GM21515 (cell line): Measurements from ENCODE around the gene CARNS1.
"Not testable (repeated sequence)": the region's sequence is repeated elsewhere in the genome, so short reads cannot be mapped to it uniquely, and the experiment has no call there.

Experiments used
- ATAC-seq: cut with Tn5 transposase; IDR thresholded peaks from one replicate; pipeline ENCODE4 v1.9.1; 2021; ENCODE audit not compliant: unreplicated experiment

Gene CARNS1

DNA sequence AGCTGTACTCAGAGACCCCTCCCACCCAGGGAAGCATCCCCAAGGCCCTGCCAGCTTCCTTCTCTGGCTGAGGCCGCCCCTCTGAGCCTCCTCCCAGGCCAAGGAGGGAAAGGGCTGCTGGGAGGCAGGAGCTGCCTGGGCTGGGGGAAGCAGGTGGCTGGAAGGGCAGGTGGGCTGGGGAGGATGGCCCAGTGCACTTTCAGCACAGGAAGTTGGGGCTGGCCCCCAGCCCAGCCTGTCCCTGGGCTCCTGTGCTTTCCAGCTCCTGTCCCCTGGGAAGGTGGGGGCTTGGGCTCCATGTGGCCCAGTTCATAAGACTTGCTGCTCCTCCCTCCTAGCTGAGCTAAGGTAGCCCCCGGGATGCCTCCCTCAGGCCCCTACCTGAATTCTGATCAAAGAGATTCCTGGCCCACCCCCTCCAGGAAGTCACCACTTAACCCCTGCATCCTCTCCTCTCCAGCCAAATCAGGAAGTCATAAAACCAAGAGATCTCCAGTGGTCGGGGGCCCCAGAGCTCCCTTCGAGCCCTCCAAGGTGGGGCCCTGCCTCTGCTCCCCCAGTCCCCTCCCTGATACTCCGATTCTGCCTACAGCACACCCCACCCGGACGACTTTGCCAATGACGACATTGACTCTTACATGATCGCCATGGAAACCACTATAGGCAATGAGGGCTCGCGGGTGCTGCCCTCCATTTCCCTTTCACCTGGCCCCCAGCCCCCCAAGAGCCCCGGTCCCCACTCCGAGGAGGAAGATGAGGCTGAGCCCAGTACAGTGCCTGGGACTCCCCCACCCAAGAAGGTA lies 18.7 kb upstream of the CARNS1 start:
- no peak for ATAC-seq

DNA sequence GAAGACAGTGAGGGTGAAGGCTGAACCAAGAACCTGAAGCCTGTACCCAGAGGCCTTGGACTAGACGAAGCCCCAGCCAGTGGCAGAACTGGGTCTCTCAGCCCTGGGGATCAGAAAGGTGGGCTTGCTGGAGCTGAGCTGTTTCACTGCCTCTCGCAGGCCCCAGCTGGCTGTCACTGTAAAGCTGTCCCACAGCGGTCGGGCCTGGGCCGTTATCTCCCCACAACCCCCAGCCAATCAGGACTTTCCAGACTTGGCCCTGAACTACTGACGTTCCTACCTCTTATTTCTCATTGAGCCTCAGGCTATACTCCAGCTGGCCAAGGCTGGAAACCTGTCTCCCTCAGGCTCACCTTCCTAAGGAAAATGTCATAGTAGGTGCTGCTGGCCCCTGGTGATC lies 17.9 kb upstream of the CARNS1 start:
- ATAC-seq = no peak

DNA sequence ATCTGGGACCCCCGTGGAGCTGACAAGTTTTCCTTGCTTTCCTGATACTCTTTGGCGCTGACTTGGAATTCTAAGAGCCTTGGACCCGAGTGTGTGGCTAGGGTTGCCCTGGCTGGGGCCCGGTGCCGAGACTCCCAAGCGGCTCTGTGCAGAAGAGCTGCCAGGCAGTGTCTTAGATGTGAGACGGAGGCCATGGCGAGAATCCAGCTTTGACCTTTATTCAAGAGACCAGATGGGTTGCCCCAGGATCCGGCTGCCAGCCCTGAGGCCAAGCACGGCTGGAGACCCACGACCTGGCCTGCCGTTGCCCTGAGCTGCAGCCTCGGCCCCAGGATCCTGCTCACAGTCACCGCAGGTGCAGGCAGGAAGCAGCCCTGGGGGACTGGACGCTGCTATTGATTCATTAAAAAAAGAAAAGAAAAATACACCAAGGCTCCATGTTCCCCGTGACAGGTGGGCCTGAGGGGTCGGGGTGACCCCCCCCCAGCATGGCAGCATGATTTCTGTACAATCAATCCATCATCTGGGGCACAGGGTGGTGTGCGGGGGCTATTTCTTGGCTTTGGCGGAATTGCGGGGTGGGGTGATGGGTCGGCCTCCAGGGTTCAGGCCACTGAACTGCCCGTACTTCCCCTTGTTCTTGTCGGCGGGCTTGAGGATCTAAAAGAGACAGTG lies 17.4 kb upstream of the CARNS1 start:
- ATAC-seq = no peak

DNA sequence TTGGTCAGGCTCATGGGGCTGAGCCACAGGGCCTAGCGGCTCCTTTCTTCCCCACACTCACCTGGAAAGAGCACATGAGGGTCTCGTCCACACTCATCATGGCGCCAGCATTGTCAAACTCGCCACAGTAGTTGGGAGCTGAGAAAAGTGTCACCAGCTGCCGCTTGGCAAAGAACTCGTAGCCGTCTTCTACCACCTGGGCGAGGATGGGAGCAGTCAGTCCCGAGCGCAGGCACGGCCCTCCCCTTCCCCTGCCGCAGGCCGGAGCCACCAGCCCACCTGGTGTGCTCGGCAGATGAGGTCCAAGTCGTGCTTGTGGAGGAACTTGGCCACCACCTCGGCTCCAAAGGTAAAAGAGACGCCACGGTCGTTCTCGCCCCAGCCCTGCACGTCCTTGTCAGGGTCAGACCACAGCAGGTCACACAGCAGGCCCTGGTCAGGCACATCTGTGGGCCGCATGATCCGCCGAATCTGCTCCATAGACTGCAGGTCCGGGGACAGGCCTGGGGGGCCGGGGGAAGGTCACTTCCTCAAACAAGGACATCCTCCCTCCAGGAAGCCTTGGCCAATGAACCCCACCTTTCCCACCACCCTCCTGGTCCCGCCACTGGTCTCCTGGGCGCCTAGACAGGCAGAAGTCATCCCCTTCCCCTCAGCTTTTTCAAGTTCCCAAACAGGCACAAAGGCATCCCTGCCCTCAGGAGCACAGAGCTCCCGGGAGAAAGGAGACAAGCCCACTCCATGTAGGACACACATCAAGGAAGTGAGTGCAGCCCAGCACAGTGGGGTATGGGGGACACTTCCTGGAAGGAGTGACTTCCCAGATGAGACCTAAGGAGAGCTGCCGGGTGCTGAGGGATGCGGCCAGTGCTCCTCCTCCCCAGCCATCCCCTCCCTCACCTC lies 16.6 kb upstream of the CARNS1 start:
- ATAC-seq = no peak

GRCh38 chr11:67400251-67400941 lies 15.1 kb upstream of the CARNS1 start:
- ATAC-seq = no peak

DNA sequence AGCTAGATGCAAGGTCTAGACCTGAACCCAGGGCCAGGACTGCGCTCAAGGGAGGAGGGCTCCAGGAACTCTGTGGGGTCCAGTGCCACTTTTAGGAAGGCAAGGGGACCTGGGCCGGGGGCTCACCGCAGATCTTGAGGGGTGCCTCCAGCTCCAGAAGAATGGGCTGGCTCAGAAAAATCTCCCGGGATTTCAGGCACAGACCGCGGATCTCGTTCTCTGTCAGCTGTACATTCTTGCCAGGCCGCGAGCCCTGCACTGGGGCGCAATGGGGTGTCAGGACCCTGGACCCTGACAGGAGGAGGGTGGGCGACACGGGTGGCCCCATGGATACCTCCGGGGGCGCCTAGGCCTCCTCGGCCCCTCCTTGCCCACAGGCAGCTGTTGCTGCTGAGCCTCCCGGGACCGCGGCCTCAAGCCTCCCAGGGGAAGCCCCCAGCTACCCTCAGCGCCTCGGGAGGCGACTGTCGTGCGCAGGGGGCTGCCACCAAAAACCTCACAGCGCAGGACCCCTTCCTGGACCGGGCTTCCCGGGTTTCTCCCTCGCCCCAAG lies 14.5 kb upstream of the CARNS1 start:
- no peak for ATAC-seq

DNA sequence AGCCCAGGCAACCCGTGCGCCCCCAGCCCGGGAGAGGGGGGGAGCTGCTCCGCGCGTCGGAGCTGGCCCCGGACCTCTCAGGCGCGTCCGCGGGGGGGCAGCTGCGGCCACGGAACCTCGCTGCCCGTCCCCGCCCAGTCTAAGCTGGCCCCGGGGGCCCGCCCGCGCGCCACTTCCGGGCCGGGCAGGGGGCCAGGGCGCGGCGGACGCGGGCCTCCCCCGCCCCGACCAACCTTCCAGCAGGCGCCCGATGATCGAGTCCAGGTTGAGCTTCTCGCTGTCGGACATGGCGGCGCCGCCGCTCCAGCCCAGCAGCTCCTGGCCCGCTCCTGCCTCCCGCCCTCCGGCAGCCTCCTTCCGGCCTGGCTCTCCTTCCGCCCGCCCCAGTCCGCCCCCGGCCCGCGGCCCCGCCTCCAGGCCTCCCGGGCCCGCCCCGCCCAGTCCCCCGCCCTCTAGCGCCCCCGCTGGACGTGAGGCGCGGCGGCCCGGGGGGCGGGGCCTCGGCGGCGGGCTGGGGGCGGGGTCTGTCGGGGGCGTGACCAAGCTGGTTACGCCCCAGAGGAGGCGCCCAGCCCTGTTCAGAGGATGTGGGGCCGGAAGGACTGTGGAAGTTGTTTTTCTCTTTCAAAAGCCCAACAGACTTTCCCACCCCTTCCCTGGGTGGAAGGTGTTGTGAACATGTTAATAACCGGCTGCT lies 13.8 kb upstream of the CARNS1 start, which contains the start of gene PPP1CA:
TSS of gene PPP1CA (minus strand) at position 364 of the 697 bp plus-strand sequence. CDS start at position 288, 76 bp downstream.
- ATAC-seq = peak; percentile 49

- peak; percentile 1 for ATAC-seq
Observed at GRCh38 chr11:67402192-67402839, 13.2 kb upstream of the CARNS1 start.

DNA sequence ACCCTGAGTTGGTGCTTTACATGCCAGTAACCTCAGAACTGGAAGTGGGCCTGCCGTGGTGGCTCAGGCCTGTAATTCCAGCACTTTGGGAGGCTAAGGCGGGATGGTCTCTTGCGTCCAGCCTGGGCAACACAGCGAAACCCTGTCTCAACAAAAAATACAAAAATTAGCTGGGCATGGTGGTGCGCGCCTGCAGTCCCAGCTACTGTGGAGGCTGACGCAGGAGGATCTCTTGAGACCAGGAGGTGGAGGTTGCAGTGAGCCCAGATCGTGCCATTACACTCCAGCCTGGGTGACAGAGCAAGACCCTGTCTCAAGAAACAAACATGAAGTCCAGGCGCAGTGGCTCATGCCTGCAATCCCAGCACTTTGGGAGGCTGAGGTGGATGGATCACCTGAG lies 12.4 kb upstream of the CARNS1 start:
- ATAC-seq = not testable (repeated sequence)

- no peak for ATAC-seq
Observed at GRCh38 chr11:67404515-67405195, 10.8 kb upstream of the CARNS1 start.

GRCh38 chr11:67405196-67405567 lies 10.3 kb upstream of the CARNS1 start:
- ATAC-seq = no peak

GRCh38 chr11:67405688-67406339 lies 9.7 kb upstream of the CARNS1 start:
- no peak for ATAC-seq

DNA sequence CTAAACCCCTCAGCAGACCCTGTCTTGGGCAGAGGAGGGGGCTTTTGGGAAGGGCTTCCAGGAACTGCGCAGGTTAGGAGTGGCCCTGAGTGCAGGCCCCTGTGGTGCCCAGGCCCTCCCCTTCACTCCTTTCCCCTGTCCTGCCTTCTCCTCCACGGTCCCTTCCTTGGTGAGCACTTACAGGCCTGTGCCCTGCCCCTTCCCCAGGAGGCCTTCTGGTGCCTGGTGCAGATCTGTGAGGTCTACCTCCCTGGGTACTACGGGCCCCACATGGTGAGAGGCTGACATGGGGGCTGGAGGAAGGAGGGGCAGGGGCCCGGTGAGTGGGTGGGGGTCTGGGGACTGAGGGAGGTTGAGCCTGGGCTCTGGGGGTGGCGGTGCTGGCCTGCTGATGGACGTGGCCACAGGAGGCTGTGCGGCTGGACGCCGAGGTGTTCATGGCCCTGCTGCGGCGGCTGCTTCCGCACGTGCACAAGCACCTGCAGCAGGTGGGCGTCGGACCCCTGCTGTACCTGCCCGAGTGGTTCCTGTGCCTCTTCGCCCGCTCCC lies 9.0 kb upstream of the CARNS1 start:
- no peak for ATAC-seq

DNA sequence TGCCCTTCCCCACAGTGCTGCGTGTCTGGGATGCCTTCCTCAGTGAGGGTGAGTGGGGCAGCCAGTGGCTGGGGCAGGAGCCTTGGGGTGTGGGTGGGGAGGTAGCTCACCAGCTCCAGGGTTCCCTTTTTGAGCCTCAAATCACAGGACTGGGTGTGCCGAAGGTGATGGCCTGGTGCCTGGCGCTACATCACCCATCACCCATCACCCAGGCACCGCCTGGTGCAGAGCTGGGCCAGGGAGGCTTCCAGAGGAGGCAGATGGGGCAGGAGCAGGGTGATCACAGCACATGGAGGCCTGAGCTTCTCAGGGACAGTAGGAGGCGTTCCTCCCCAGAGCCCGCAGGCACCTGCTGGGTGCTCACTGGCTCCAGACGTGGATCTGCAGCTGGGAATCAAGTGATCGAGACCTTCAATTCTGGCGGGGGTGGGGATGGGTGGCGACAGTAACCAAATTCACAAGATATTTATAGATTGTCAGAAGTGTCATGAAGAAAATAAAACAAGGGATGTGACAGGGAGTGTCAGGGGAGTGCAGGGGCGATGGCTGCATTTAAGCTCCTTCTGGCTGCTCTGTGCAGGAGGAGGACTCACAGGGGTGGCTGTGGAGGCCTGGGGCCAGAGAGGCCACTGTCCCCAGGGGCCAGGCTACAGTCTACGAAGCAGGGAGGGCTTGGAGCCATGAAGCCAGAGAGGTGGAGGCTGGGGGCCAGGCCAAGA lies 8.3 kb upstream of the CARNS1 start:
- ATAC-seq = no peak

- no peak for ATAC-seq
Observed at GRCh38 chr11:67407688-67408163, 7.8 kb upstream of the CARNS1 start.

DNA sequence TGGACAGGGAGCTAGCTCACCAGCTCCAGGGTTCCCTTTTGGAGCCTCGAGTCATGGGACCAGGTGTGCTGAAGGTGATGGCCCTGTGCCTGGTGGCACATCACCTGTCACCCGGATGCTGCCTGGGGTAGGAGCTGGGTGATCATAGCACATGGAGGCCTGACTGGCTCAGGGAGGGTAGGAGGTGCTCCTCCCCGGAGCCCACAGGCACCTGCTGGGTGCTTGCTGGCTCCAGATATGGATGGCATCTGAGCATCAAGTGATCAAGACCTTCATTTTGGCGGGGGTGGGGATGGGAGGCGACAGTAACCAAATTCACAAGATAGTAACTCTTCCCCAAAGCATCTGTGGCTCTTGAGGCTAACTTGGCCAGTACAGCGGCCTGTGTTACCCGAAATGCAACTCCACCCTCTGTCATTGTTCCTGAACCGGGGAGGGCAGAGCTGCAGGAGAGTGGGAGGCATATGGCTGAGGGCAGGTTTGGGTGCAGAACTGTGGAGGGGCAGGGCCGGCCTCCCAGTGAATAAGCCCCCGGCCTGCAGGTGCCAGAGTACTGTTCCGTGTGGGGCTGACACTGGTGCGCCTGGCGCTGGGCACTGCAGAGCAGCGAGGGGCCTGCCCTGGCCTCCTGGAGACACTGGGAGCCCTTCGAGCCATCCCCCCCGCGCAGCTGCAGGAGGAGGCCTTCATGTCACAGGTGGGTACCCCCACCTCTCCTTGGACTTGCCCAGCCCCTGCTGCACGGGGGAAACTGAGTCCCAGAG lies 6.9 kb upstream of the CARNS1 start:
- no peak for ATAC-seq

DNA sequence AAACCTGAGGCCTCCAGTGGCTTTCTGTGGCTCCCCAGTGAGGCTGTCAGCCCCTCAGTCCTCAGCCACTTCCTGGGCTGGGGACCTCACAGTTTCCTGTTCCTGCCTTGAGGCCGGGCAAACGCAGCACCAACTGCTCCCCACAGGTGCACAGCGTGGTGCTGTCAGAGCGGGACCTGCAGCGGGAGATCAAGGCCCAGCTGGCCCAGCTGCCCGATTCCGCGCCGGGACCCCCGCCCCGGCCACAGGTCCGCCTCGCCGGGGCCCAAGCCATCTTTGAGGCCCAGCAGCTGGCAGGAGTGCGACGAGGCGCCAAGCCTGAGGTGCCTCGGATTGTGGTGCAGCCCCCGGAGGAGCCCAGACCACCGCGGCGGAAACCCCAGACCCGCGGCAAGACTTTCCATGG lies 6.2 kb upstream of the CARNS1 start:
- ATAC-seq = peak; percentile 39
